Ectodermal cell (in vitro differentiated cells): ENCODE measurements around the gene LHX2. TPM values are rescaled to one million over a fixed set of nuclear protein-coding genes. Genes with fewer than 3 reads are reported as not detected.
"Not testable (repeated sequence)": the region's sequence is repeated elsewhere in the genome, so short reads cannot be mapped to it uniquely, and the experiment has no call there.

Experiments used
- H3K27ac ChIP-seq: 2 replicates; pipeline ENCODE4 v1.7.0; 2013; ENCODE audit warnings: mild to moderate bottlenecking, low read depth, low read length; ENCODE audit not compliant: insufficient read depth, poor library complexity, severe bottlenecking
- H3K27me3 ChIP-seq: 2 replicates; pipeline ENCODE4 v1.7.0; 2013; ENCODE audit warnings: mild to moderate bottlenecking, low read length; ENCODE audit not compliant: insufficient read depth, control insufficient read depth, poor library complexity, severe bottlenecking
- H3K36me3 ChIP-seq: one replicate; pipeline ENCODE4 v1.7.0; 2013; ENCODE audit warnings: low read length; ENCODE audit not compliant: control insufficient read depth, insufficient read depth
- H3K4me1 ChIP-seq: one replicate; pipeline ENCODE4 v1.7.0; 2013; ENCODE audit warnings: low read length; ENCODE audit not compliant: control insufficient read depth, insufficient read depth
- H3K4me3 ChIP-seq: 2 replicates; pipeline ENCODE4 v1.7.0; 2013; ENCODE audit warnings: low read depth, low read length, control low read depth; ENCODE audit not compliant: insufficient read depth
- H3K9me3 ChIP-seq: 2 replicates; pipeline ENCODE4 v1.7.0; 2013; ENCODE audit warnings: mild to moderate bottlenecking, low read length, moderate library complexity; ENCODE audit not compliant: control insufficient read depth
- WGBS, 2 experiments: methylation state at CpG; one replicate each; pipeline ENCODE4 v1.1.7; 2013; ENCODE audit warnings: missing lambda C conversion rate in 2 of 2; 5-methylcytosine and 5-hydroxymethylcytosine counted together
- polyA plus RNA-seq, 4 experiments: library from polyadenylated mRNA; stranded (reverse); fragments of 50-300 nt; gene quantifications; one replicate each; pipeline ENCODE4 v1.2.3, GENCODE V29; 2013

Gene LHX2
- 2.6 TPM for polyA plus RNA-seq (2013, experiment 1 of 4)
- polyA plus RNA-seq (2013, experiment 2 of 4) = 4.1 TPM
- polyA plus RNA-seq (2013, experiment 3 of 4) = 2.2 TPM
- 3.7 TPM for polyA plus RNA-seq (2013, experiment 4 of 4)

- peak within 1 kb of the TSS; percentile 24 for H3K4me3 ChIP-seq
- peaks cover 21% of the 10 kb centered on the region for H3K4me1 ChIP-seq
- peaks cover 100% of the 10 kb centered on the region for H3K27me3 ChIP-seq
- no peak within 1 kb of the TSS for H3K27ac ChIP-seq
- 0% methylated on average over 95 of the region's 95 CpGs for WGBS, 2 experiments
- H3K9me3 ChIP-seq = no peaks in the 10 kb centered on the region
- H3K36me3 ChIP-seq = no peaks in the 10 kb centered on the region
These were observed at the start of gene LHX2 for GRCh38 chr9:124011460-124012301. Gene LHX2 (plus strand): TSS chr9:124011768. CDS start chr9:124012349, 581 bp downstream.

- no peaks in the 10 kb centered on the region for H3K4me1 ChIP-seq
- no peak overlapping the region for H3K4me3 ChIP-seq
- peaks cover 5% of the 10 kb centered on the region for H3K27me3 ChIP-seq
- no peaks in the 10 kb centered on the region for H3K36me3 ChIP-seq
- WGBS, 2 experiments = 91 to 94% methylated on average over 12 of the region's 12 CpGs
- H3K9me3 ChIP-seq = no peaks in the 10 kb centered on the region
- no peak overlapping the region for H3K27ac ChIP-seq
These were observed 46.8 kb upstream of the LHX2 start for GRCh38 chr9:123964761-123965160.

- Histone ChIP-seq H3K27ac (no peak overlapping the region), H3K9me3 (no peaks in the 10 kb centered on the region), H3K4me3 (no peak overlapping the region), H3K27me3 (no peaks in the 10 kb centered on the region), H3K36me3 (no peaks in the 10 kb centered on the region), H3K4me1 (no peaks in the 10 kb centered on the region)
- WGBS, 2 experiments = 88 to 94% methylated on average over 8 of the region's 8 CpGs
These were observed 45.5 kb upstream of the LHX2 start for GRCh38 chr9:123965801-123966686.

- Histone ChIP-seq H3K9me3 (no peaks in the 10 kb centered on the region), H3K4me1 (no peaks in the 10 kb centered on the region), H3K4me3 (no peak overlapping the region), H3K27me3 (no peaks in the 10 kb centered on the region), H3K36me3 (no peaks in the 10 kb centered on the region), H3K27ac (no peak overlapping the region)
These were observed 44.2 kb upstream of the LHX2 start for GRCh38 chr9:123967323-123967722.

- Histone ChIP-seq H3K9me3 (no peaks in the 10 kb centered on the region), H3K27me3 (peaks cover 3% of the 10 kb centered on the region), H3K27ac (no peak overlapping the region), H3K4me3 (no peak overlapping the region), H3K36me3 (no peaks in the 10 kb centered on the region), H3K4me1 (no peaks in the 10 kb centered on the region)
- WGBS, 2 experiments = 93 to 94% methylated on average over 8 of the region's 8 CpGs
These were observed 39.0 kb upstream of the LHX2 start for GRCh38 chr9:123972618-123973017.

GRCh38 chr9:123973590-123974223 is 37.9 kb upstream of the LHX2 start:
- Histone ChIP-seq H3K9me3 (no peaks in the 10 kb centered on the region), H3K4me3 (no peak overlapping the region), H3K27me3 (peaks cover 3% of the 10 kb centered on the region), H3K27ac (no peak overlapping the region), H3K4me1 (no peaks in the 10 kb centered on the region), H3K36me3 (no peaks in the 10 kb centered on the region)
- 90% methylated on average over 9 of the region's 9 CpGs for WGBS, 2 experiments

- H3K4me3 ChIP-seq = no peak overlapping the region
- H3K27me3 ChIP-seq = peaks cover 6% of the 10 kb centered on the region
- H3K36me3 ChIP-seq = no peaks in the 10 kb centered on the region
- H3K4me1 ChIP-seq = no peaks in the 10 kb centered on the region
- no peaks in the 10 kb centered on the region for H3K9me3 ChIP-seq
- 84 to 85% methylated on average over 12 of the region's 12 CpGs for WGBS, 2 experiments
- H3K27ac ChIP-seq = no peak overlapping the region
These were observed 37.1 kb upstream of the LHX2 start for GRCh38 chr9:123974471-123974870.

GRCh38 chr9:123975871-123976270 is 35.7 kb upstream of the LHX2 start:
- 90 to 93% methylated on average over 3 of the region's 3 CpGs for WGBS, 2 experiments
- peaks cover 16% of the 10 kb centered on the region for H3K27me3 ChIP-seq
- H3K27ac ChIP-seq = no peak overlapping the region
- H3K36me3 ChIP-seq = no peaks in the 10 kb centered on the region
- H3K9me3 ChIP-seq = no peaks in the 10 kb centered on the region
- H3K4me3 ChIP-seq = no peak overlapping the region
- H3K4me1 ChIP-seq = no peaks in the 10 kb centered on the region

GRCh38 chr9:123976579-123976978 is 35.0 kb upstream of the LHX2 start:
- H3K4me1 ChIP-seq, H3K36me3 ChIP-seq, H3K9me3 ChIP-seq, H3K27ac ChIP-seq, H3K4me3 ChIP-seq: not testable (repeated sequence)
- peaks cover 23% of the 10 kb centered on the region for H3K27me3 ChIP-seq
- WGBS, 2 experiments = no CpG with 5 or more reads among the region's 9 CpGs

GRCh38 chr9:123978981-123979380 is 32.6 kb upstream of the LHX2 start:
- Histone ChIP-seq H3K36me3 (no peaks in the 10 kb centered on the region), H3K9me3 (no peaks in the 10 kb centered on the region), H3K4me1 (peaks cover 8% of the 10 kb centered on the region), H3K27ac (no peak overlapping the region), H3K27me3 (peaks cover 45% of the 10 kb centered on the region), H3K4me3 (no peak overlapping the region)
- 89 to 95% methylated on average over 4 of the region's 5 CpGs for WGBS, 2 experiments
